K562 (cell line): Measurements from ENCODE around the gene VKORC1. TPM values are rescaled to one million over a fixed set of nuclear protein-coding genes. Genes with fewer than 3 reads are reported as not detected.
A peak's percentile ranks its signal among the peaks of the same experiment; 100 is the strongest.

Source experiments
- DLX4 ChIP-seq: fragments of 250-450 bp; sonication (Bioruptor Pico); IDR thresholded peaks from 2 replicates; pipeline ENCODE4 v1.6.1; 2021; ENCODE audit warnings: mild to moderate bottlenecking
- MGA ChIP-seq: fragments of 450-650 bp; IDR thresholded peaks from 2 replicates; pipeline ENCODE4 v1.6.1; 2016; ENCODE audit warnings: mild to moderate bottlenecking, moderate library complexity
- MTF1 ChIP-seq: fragments of 250-450 bp; sonication (Bioruptor Pico); IDR thresholded peaks from 2 replicates; pipeline ENCODE4 v1.9.0; 2021; ENCODE audit warnings: moderate library complexity, mild to moderate bottlenecking, inconsistent platforms, borderline replicate concordance
- REST ChIP-seq, 2 experiments: fragments of 450-650 bp; formaldehyde crosslinking in 1 of 2; IDR thresholded peaks; 2 replicates each; pipeline versions ENCODE4 v1.4.0 to v1.6.1; 2014 to 2020; ENCODE audit warnings: mild to moderate bottlenecking in 2 of 2, borderline replicate concordance in 1 of 2, low read depth in 1 of 2
- polyA plus RNA-seq, 8 experiments: library from polyadenylated mRNA; depleted of rRNA in 4 of 8; stranded (reverse) in 5 of 8; unstranded in 3 of 8; fragments of >200 nt; fragmentation: Nextera tagmentation in 2 of 8; fragmentation: Illumina TruSeq in 1 of 8; extraction: Ambion mirVana in 2 of 8; extraction: Trizol in 1 of 8; gene quantifications; 2 replicates each; pipeline versions ENCODE4 v1.2.1 to v1.2.3, GENCODE V29; 2011 to 2014; ENCODE audit warnings: inconsistent platforms in 1 of 8, missing spikeins in 1 of 8
- total RNA-seq, 7 experiments: library from RNA; depleted of rRNA in 6 of 7; stranded (reverse); fragments of >200 nt in 6 of 7; fragmentation: Illumina TruSeq in 2 of 7; extraction: Trizol in 2 of 7; gene quantifications; 2 replicates each; pipeline versions ENCODE4 v1.2.1 to v1.2.3, GENCODE V29; 2011 to 2021; ENCODE audit warnings: low replicate concordance in 1 of 7

The VKORC1 gene
- total and polyA plus RNA-seq, 9 of the 15 experiments (the other 6 are each of a cell fraction or from before 2014, with no cell fraction given), result 30.0 to 119 (median 62.1) TPM

- peak; percentile 73 for TF ChIP-seq MGA
- no peak for TF ChIP-seq MTF1
- peak; percentile 84 for TF ChIP-seq REST (IDR thresholded peaks at IDR 0.05; ENCODE audit: borderline replicate concordance)
- peak; percentile 64; the same call in 1 of the 2 replicates for TF ChIP-seq REST (CRISPR knock-in tag; IDR thresholded peaks at IDR 0.05; ENCODE audit: low read depth)
- TF ChIP-seq DLX4 (CRISPR knock-in tag), result no peak
Observed at GRCh38 chr16:31142109-31143010, 47.8 kb upstream of the VKORC1 start (continued).
